Neutrophil (primary cell): ENCODE measurements around the gene ASPG.

Experiments
- H3K27ac ChIP-seq: fragments of 200-600 bp; sonication (generic); 2 replicates; pipeline ENCODE4 v1.5.1; 2016; ENCODE audit warnings: mild to moderate bottlenecking, moderate library complexity
- H3K27me3 ChIP-seq: fragments of 200-600 bp; sonication (generic); 2 replicates; pipeline ENCODE4 v1.6.0; 2016; ENCODE audit warnings: mild to moderate bottlenecking
- H3K36me3 ChIP-seq: fragments of 200-600 bp; sonication (generic); 2 replicates; pipeline ENCODE4 v1.5.1; 2017
- H3K4me1 ChIP-seq, 2 experiments: fragments of 200-600 bp in 1 of 2; sonication (generic) in 1 of 2; 1 replicate in 1 of 2; 2 replicates in 1 of 2; pipeline versions ENCODE4 v1.5.1 to v1.6.1; 2013 to 2016; ENCODE audit warnings: low read depth in 1 of 2, low read length in 1 of 2, mild to moderate bottlenecking in 1 of 2, moderate library complexity in 1 of 2; ENCODE audit not compliant: control insufficient read depth in 1 of 2, insufficient read depth in 1 of 2
- H3K4me3 ChIP-seq, 2 experiments: fragments of 200-600 bp in 1 of 2; sonication (generic) in 1 of 2; 1 replicate in 1 of 2; 2 replicates in 1 of 2; pipeline ENCODE4 v1.5.1; 2013 to 2016; ENCODE audit warnings: low read depth in 1 of 2, low read length in 1 of 2, mild to moderate bottlenecking in 1 of 2, moderate library complexity in 1 of 2
- H3K9me3 ChIP-seq: fragments of 200-600 bp; sonication (generic); 2 replicates; pipeline ENCODE4 v1.5.1; 2016
- CTCF ChIP-seq: fragments of 200-600 bp; sonication (generic); IDR thresholded peaks from 2 replicates; pipeline ENCODE4 v1.5.1; 2016; ENCODE audit warnings: antibody characterized with exemption

The ASPG gene

GRCh38 chr14:104142136-104142945 is 56.8 kb downstream of the ASPG start:
- H3K27me3 ChIP-seq, result peaks cover 48% of the 10 kb centered on the region
- H3K36me3 ChIP-seq, result no peaks in the 10 kb centered on the region
- no peak for TF ChIP-seq CTCF
- H3K27ac ChIP-seq, result no peak overlapping the region
- no peaks in the 10 kb centered on the region for H3K9me3 ChIP-seq
- peaks cover 7 to 11% of the 10 kb centered on the region in 2 experiments for H3K4me1 ChIP-seq
- H3K4me3 ChIP-seq, result no peak overlapping the region

GRCh38 chr14:104142946-104143470 is 57.5 kb downstream of the ASPG start:
- no peak for TF ChIP-seq CTCF
- Histone ChIP-seq H3K36me3 (no peaks in the 10 kb centered on the region), H3K4me3 (no peak overlapping the region), H3K9me3 (no peaks in the 10 kb centered on the region), H3K27ac (no peak overlapping the region), H3K27me3 (peaks cover 42% of the 10 kb centered on the region), H3K4me1 (peaks cover 2 to 5% of the 10 kb centered on the region in 2 experiments)

GRCh38 chr14:104143521-104144452 is 58.3 kb downstream of the ASPG start:
- no peak overlapping the region for H3K4me3 ChIP-seq
- H3K27me3 ChIP-seq, result peaks cover 34% of the 10 kb centered on the region
- H3K4me1 ChIP-seq, result no peaks in the 10 kb centered on the region
- no peak overlapping the region for H3K27ac ChIP-seq
- no peak for TF ChIP-seq CTCF
- H3K36me3 ChIP-seq, result no peaks in the 10 kb centered on the region
- H3K9me3 ChIP-seq, result no peaks in the 10 kb centered on the region

GRCh38 chr14:104144453-104144790 is 58.9 kb downstream of the ASPG start:
- Histone ChIP-seq H3K9me3 (no peaks in the 10 kb centered on the region), H3K27ac (no peak overlapping the region), H3K4me3 (no peak overlapping the region), H3K36me3 (no peaks in the 10 kb centered on the region), H3K27me3 (peaks cover 27% of the 10 kb centered on the region), H3K4me1 (no peaks in the 10 kb centered on the region)
- no peak for TF ChIP-seq CTCF

- Histone ChIP-seq H3K4me3 (no peak overlapping the region), H3K27me3 (peaks cover 20% of the 10 kb centered on the region), H3K4me1 (no peaks in the 10 kb centered on the region), H3K9me3 (no peaks in the 10 kb centered on the region), H3K27ac (no peak overlapping the region), H3K36me3 (no peaks in the 10 kb centered on the region)
- no peak for TF ChIP-seq CTCF
Measured at GRCh38 chr14:104144911-104145825, 59.7 kb downstream of the ASPG start.
